HFF-Myc (cell line): ENCODE results near the gene TELO2.
"Not testable (repeated sequence)": the region's sequence is repeated elsewhere in the genome, so short reads cannot be mapped to it uniquely, and the experiment has no call there.

Experiments
- DNase-seq: peaks from one replicate; pipeline ENCODE4 v3.0.0-alpha.2; 2011; ENCODE audit warnings: low read depth; ENCODE audit errors: extremely low read depth
- H3K4me3 ChIP-seq: replicated peaks from 2 replicates; pipeline ENCODE4 v1.5.1; 2011; ENCODE audit warnings: low read depth, mild to moderate bottlenecking, control low read depth, low read length
- CTCF ChIP-seq: IDR thresholded peaks from 2 replicates; pipeline ENCODE4 v1.5.1; 2012; ENCODE audit warnings: mild to moderate bottlenecking, low read depth, low read length, control low read depth; ENCODE audit errors: missing control alignments

The TELO2 gene

GRCh38 chr16:1464196-1464893, 28.8 kb upstream of the TELO2 start:
- no peak for DNase-seq
- no peak overlapping the region for H3K4me3 ChIP-seq

DNA sequence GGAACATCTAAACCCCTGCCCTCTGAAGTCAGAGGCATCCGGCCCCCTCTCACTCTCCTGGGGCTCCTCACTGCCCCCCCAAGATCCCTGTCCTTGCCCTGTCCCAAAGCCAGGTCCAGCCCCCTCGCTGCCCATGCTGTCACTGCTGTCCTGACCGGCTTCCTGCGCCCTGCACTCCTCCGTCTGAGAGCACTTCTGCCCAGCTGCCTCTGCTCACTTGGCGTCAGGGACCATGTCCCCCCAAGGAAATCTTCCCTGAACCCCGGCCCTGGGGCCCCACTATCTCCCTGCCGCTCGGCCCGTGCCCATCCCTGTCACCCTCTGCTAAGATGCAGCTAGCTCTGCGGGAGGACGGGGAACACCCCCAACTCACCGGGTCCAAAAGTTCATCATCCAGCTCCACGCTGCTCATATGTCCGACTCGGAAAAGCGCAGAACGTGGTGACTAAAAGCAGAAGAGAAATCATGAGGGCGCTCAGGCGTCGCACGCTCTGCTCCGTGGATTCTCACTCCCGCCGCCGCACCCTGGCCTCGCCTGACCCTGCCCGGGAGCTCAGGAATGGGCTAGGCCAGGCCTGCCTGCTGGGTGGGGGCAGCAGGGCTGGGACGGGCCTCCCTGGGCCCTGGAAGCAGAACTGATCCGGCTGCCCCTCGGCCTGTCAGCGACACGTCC, 28.1 kb upstream of the TELO2 start:
- no peak for DNase-seq
- no peak for TF ChIP-seq CTCF
- H3K4me3 ChIP-seq: no peak overlapping the region

More at GRCh38 chr16:1464196-1464893, 28.8 kb upstream of the TELO2 start:
- no peak for TF ChIP-seq CTCF

DNA sequence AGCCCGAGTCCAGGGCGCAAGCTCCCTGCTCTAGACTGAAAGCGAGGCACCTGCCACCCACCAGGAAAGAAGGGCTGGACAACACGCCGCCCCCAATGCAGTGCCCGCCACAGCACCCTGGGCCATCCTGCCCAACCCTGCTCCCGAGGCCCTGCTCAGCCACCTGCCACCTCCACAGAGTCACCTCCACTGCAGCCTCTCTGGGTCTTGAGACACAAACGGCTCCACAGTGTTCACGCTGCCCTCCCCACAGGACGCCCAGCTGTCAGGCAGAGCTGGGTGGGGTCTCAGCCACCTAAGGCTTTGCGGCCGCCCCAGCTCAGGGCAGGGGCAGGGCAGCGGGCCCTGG, 27.6 kb upstream of the TELO2 start:
- no peak for TF ChIP-seq CTCF
- no peak overlapping the region for H3K4me3 ChIP-seq
- no peak for DNase-seq

DNA sequence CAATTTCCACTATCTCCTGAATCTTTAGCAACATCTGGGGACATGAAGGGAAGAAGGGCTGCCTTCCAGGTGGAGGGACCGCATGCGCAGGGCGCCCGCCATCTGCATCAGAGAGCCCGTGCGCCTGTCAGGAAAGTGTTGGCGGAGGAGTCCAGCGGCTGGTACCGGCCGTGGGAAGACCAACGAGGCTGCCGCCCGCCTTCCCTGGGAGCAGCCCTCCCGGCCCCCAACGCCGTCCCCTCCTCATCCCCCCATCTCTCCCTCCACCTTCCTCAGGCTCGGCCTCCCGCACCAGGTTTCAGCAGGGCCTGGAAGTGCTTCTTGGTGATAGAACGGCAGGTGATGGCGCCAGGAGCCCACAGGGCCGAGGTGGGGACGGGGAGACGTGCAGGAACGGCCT, 27.1 kb upstream of the TELO2 start:
- no peak for DNase-seq
- no peak for TF ChIP-seq CTCF
- H3K4me3 ChIP-seq: no peak overlapping the region

DNA sequence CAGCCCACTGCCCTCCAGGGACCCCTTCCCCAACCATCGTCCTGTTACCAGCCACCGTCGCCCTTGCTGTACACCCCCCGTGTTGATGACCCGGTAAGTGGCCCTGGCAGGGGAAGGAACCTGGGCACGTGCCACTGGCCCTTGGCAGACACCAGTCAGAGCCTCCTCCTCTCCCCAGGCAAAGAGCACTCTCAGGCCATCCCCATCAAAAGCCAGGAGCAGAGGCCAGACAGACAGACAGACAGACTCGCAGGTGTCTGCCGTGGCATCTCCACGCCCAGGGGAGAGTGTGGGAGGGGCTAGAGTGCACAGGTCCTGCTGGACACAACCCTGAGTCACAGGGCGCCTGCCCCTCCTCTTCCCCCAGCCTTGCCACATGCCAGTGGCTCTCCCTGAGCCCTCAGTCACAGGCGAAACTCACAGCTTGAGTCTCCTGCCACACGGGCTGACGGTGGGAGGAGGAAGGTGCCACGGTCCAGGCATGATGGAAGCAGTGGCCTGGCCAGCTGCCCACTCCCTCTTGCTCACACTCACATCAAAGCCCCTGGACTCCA, 26.1 kb upstream of the TELO2 start:
- TF ChIP-seq CTCF: no peak
- H3K4me3 ChIP-seq: no peak overlapping the region
- no peak for DNase-seq

DNA sequence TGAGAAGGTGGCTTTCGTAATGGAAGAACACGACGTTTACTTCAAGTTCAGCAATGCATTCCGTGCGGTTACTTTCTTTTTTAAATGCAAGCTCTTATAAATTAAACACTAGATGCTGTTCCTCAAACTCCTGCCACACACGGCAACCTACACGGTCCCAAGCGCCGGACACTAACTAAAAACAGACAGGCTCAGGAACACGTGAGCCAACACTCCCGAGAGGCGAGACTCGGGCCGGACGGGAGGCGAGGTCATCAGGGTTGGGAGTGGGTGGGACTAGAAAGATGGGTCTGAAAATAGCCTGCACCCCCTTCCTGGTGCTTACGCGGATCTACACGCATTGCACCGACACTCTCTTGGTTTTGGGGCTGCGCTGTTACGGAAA, 24.7 kb upstream of the TELO2 start:
- no peak for DNase-seq
- H3K4me3 ChIP-seq: no peak overlapping the region
- no peak for TF ChIP-seq CTCF

DNA sequence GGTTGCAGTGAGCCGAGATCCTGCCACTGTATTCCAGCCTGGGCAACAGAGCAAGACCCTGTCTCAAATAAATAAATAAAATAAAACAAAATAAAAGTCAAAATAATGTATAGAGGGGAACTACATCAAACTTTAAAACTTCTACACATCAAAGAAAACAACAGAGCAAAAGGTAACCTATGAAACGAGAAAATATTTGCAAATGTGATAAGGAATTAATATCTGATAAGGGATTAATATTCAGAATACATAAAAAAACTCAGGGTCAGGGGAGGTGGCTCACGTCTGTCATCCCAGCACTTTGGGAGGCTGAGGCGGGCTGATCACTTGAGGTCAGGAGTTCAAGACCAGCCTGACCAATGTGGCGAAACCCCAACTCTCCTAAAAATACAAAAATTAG, 24.0 kb upstream of the TELO2 start:
- not testable (repeated sequence) for DNase-seq

More for the DNA sequence above, 24.0 kb upstream of the TELO2 start:
- H3K4me3 ChIP-seq: not testable (repeated sequence)
